Nephron (organoid): Measurements from ENCODE around the gene ALAD.

ENCODE experiments used
- H3K27ac Mint-ChIP-seq, 3 experiments: 2 replicates each; pipeline ENCODE4 v1.8.0; 2020; ENCODE audit warnings: mixed read lengths in 3 of 3, mild to moderate bottlenecking in 2 of 3, moderate library complexity in 1 of 3
- H3K27me3 Mint-ChIP-seq: 2 replicates; pipeline ENCODE4 v1.8.0; 2021; ENCODE audit warnings: low read depth, mild to moderate bottlenecking, moderate library complexity, mixed read lengths
- H3K36me3 Mint-ChIP-seq: 2 replicates; pipeline ENCODE4 v1.8.0; 2020; ENCODE audit warnings: low read depth, mixed read lengths
- H3K4me1 Mint-ChIP-seq: 2 replicates; pipeline ENCODE4 v1.8.0; 2020; ENCODE audit warnings: mixed read lengths
- H3K4me3 Mint-ChIP-seq, 3 experiments: 2 replicates each; pipeline ENCODE4 v1.8.0; 2020; ENCODE audit warnings: mild to moderate bottlenecking in 3 of 3, mixed read lengths in 3 of 3, moderate library complexity in 2 of 3
- H3K9me3 Mint-ChIP-seq: 2 replicates; pipeline ENCODE4 v1.8.0; 2020; ENCODE audit warnings: mixed read lengths
- CTCF ChIP-seq, 3 experiments: fragments of 200-600 bp; sonication (generic); IDR thresholded peaks; one replicate each; pipeline ENCODE4 v1.5.0; 2021; ENCODE audit warnings: antibody characterized with exemption in 3 of 3; ENCODE audit not compliant: unreplicated experiment in 3 of 3

Gene ALAD

GRCh38 chr9:113349445-113350094 lies 51.5 kb downstream of the ALAD start, which contains the start of gene BSPRY:
Gene BSPRY (plus strand): TSS chr9:113349541. CDS start chr9:113349580, 39 bp downstream.
- no peak for TF ChIP-seq CTCF (IDR thresholded peaks at IDR 0.05; ENCODE audit: unreplicated experiment in 3 of 3)
- no peaks in the 10 kb centered on the region for H3K36me3 Mint-ChIP-seq
- peaks cover 4% of the 10 kb centered on the region for H3K9me3 Mint-ChIP-seq
- H3K27me3 Mint-ChIP-seq = peaks cover 82% of the 10 kb centered on the region
- peaks cover 12% of the 10 kb centered on the region for H3K4me1 Mint-ChIP-seq
- H3K27ac Mint-ChIP-seq = peak within 1 kb of the TSS in 1 of 3 experiments; percentile 33
- H3K4me3 Mint-ChIP-seq = peak within 1 kb of the TSS; percentile 79 to 82 (median 82)

GRCh38 chr9:113349066-113349444 lies 52.0 kb downstream of the ALAD start:
- Mint-ChIP-seq H3K9me3 (peaks cover 4% of the 10 kb centered on the region), H3K4me3 (peak overlapping the region; percentile 73 to 82 (median 79)), H3K36me3 (no peaks in the 10 kb centered on the region), H3K27me3 (peaks cover 78% of the 10 kb centered on the region), H3K27ac (no peak overlapping the region), H3K4me1 (peaks cover 13% of the 10 kb centered on the region)
- no peak for TF ChIP-seq CTCF (IDR thresholded peaks at IDR 0.05; ENCODE audit: unreplicated experiment in 3 of 3)

- H3K27ac Mint-ChIP-seq = no peak overlapping the region
- no peaks in the 10 kb centered on the region for H3K36me3 Mint-ChIP-seq
- peaks cover 4% of the 10 kb centered on the region for H3K9me3 Mint-ChIP-seq
- peaks cover 78% of the 10 kb centered on the region for H3K27me3 Mint-ChIP-seq
- H3K4me1 Mint-ChIP-seq = peaks cover 19% of the 10 kb centered on the region
- no peak for TF ChIP-seq CTCF (IDR thresholded peaks at IDR 0.05; ENCODE audit: unreplicated experiment in 3 of 3)
- H3K4me3 Mint-ChIP-seq = peak overlapping the region in 2 of 3 experiments; percentile 12 to 77
These were observed 52.6 kb downstream of the ALAD start for GRCh38 chr9:113348437-113348836.

- Mint-ChIP-seq H3K27me3 (peaks cover 63% of the 10 kb centered on the region), H3K36me3 (no peaks in the 10 kb centered on the region), H3K27ac (no peak overlapping the region), H3K9me3 (no peaks in the 10 kb centered on the region), H3K4me1 (peaks cover 20% of the 10 kb centered on the region), H3K4me3 (no peak overlapping the region)
- TF ChIP-seq CTCF (IDR thresholded peaks at IDR 0.05; ENCODE audit: unreplicated experiment in 3 of 3) = no peak
These were observed 55.4 kb downstream of the ALAD start for GRCh38 chr9:113345671-113346070.

- no peaks in the 10 kb centered on the region for H3K36me3 Mint-ChIP-seq
- H3K4me3 Mint-ChIP-seq = peak overlapping the region in 1 of 3 experiments; percentile 28
- no peak for TF ChIP-seq CTCF (IDR thresholded peaks at IDR 0.05; ENCODE audit: unreplicated experiment in 3 of 3)
These were observed 55.9 kb downstream of the ALAD start for GRCh38 chr9:113345190-113345589.

GRCh38 chr9:113343732-113344231 lies 57.3 kb downstream of the ALAD start:
- Mint-ChIP-seq H3K27ac (peak overlapping the region; percentile 82 to 94 (median 90)), H3K36me3 (no peaks in the 10 kb centered on the region), H3K4me1 (peaks cover 21% of the 10 kb centered on the region), H3K27me3 (peaks cover 46% of the 10 kb centered on the region), H3K4me3 (peak overlapping the region; percentile 16 to 68 (median 48)), H3K9me3 (no peaks in the 10 kb centered on the region)
- TF ChIP-seq CTCF (IDR thresholded peaks at IDR 0.05; ENCODE audit: unreplicated experiment in 3 of 3) = no peak

More at GRCh38 chr9:113345190-113345589, 55.9 kb downstream of the ALAD start:
- Mint-ChIP-seq H3K27ac (peak overlapping the region in 2 of 3 experiments; percentile 16 to 59), H3K27me3 (peaks cover 58% of the 10 kb centered on the region), H3K9me3 (no peaks in the 10 kb centered on the region), H3K4me1 (peaks cover 18% of the 10 kb centered on the region)
